DND-41 (cell line): ENCODE results near the gene DPH1.

ENCODE experiments used
- EZH2 ChIP-seq: IDR thresholded peaks from 3 replicates; pipeline ENCODE4 v1.6.1; 2012; ENCODE audit warnings: borderline replicate concordance, low read depth, mild to moderate bottlenecking, moderate library complexity, low read length, inconsistent platforms; ENCODE audit not compliant: severe bottlenecking
- TF ChIP-seq, protein P1 (sequence below): IDR thresholded peaks from 2 replicates; pipeline ENCODE4 v1.5.1; 2012; ENCODE audit warnings: borderline replicate concordance, low read length, moderate library complexity, mild to moderate bottlenecking; ENCODE audit not compliant: poor library complexity, severe bottlenecking; ENCODE audit errors: extremely low read depth

- no peak for TF ChIP-seq EZH2
- TF ChIP-seq, protein P1, sequence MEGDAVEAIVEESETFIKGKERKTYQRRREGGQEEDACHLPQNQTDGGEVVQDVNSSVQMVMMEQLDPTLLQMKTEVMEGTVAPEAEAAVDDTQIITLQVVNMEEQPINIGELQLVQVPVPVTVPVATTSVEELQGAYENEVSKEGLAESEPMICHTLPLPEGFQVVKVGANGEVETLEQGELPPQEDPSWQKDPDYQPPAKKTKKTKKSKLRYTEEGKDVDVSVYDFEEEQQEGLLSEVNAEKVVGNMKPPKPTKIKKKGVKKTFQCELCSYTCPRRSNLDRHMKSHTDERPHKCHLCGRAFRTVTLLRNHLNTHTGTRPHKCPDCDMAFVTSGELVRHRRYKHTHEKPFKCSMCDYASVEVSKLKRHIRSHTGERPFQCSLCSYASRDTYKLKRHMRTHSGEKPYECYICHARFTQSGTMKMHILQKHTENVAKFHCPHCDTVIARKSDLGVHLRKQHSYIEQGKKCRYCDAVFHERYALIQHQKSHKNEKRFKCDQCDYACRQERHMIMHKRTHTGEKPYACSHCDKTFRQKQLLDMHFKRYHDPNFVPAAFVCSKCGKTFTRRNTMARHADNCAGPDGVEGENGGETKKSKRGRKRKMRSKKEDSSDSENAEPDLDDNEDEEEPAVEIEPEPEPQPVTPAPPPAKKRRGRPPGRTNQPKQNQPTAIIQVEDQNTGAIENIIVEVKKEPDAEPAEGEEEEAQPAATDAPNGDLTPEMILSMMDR, result no peak
Measured at GRCh38 chr17:2034157-2034556, 4.2 kb downstream of the DPH1 start.
